Skin epidermis (tissue), 12 donors: ENCODE measurements around the gene PM20D1.
"Not testable (repeated sequence)": the region's sequence is repeated elsewhere in the genome, so short reads cannot be mapped to it uniquely, and the experiment has no call there.

Source experiments
- H3K27ac ChIP-seq, 21 experiments: fragments of 200-600 bp; sonication (generic) in 11 of 21; one replicate each; pipeline ENCODE4 v1.5.0; 2020; ENCODE audit warnings: mild to moderate bottlenecking in 3 of 21, inconsistent platforms in 2 of 21, moderate library complexity in 2 of 21
- H3K4me3 ChIP-seq, 7 experiments: fragments of 200-600 bp; sonication (generic) in 2 of 7; one replicate each; pipeline ENCODE4 v1.5.0; 2020; ENCODE audit warnings: inconsistent platforms in 2 of 7, mild to moderate bottlenecking in 2 of 7, moderate library complexity in 1 of 7

Gene PM20D1

GRCh38 chr1:205843036-205843859 lies 6.7 kb downstream of the PM20D1 start:
- no peak overlapping the region for H3K27ac ChIP-seq
- no peak overlapping the region for H3K4me3 ChIP-seq

GRCh38 chr1:205842229-205842628 lies 7.7 kb downstream of the PM20D1 start:
- Histone ChIP-seq H3K4me3 (no peak overlapping the region), H3K27ac (no peak overlapping the region)

- Histone ChIP-seq H3K27ac (no peak overlapping the region), H3K4me3 (no peak overlapping the region)
Observed at GRCh38 chr1:205840146-205840923, 9.6 kb downstream of the PM20D1 start.

- Histone ChIP-seq H3K27ac (no peak overlapping the region), H3K4me3 (no peak overlapping the region)
Observed at GRCh38 chr1:205837382-205837970, 12.5 kb downstream of the PM20D1 start.

- H3K27ac ChIP-seq: no peak overlapping the region
Observed at GRCh38 chr1:205834751-205835150, 15.2 kb downstream of the PM20D1 start.

GRCh38 chr1:205832326-205832751 lies 17.6 kb downstream of the PM20D1 start:
- Histone ChIP-seq H3K27ac (peak overlapping the region in 1 of 21 experiments; percentile 18), H3K4me3 (no peak overlapping the region)

More at GRCh38 chr1:205834751-205835150, 15.2 kb downstream of the PM20D1 start:
- H3K4me3 ChIP-seq: no peak overlapping the region

GRCh38 chr1:205827623-205828022 lies 22.3 kb downstream of the PM20D1 start:
- H3K27ac ChIP-seq: no peak overlapping the region
- H3K4me3 ChIP-seq: no peak overlapping the region

- H3K27ac ChIP-seq: no peak overlapping the region
- no peak overlapping the region for H3K4me3 ChIP-seq
Observed at GRCh38 chr1:205826995-205827394, 22.9 kb downstream of the PM20D1 start.

- H3K4me3 ChIP-seq: no peak overlapping the region
- H3K27ac ChIP-seq: no peak overlapping the region
Observed at GRCh38 chr1:205826016-205826806, 23.7 kb downstream of the PM20D1 start.

- Histone ChIP-seq H3K27ac (no peak overlapping the region), H3K4me3 (no peak overlapping the region)
Observed at GRCh38 chr1:205824180-205824579, 25.8 kb downstream of the PM20D1 start.

GRCh38 chr1:205823260-205823659 lies 26.7 kb downstream of the PM20D1 start:
- H3K4me3 ChIP-seq, H3K27ac ChIP-seq: not testable (repeated sequence)

- Histone ChIP-seq H3K4me3 (no peak overlapping the region), H3K27ac (no peak overlapping the region)
Observed at GRCh38 chr1:205822397-205822796, 27.5 kb downstream of the PM20D1 start.

GRCh38 chr1:205817988-205818387 lies 31.9 kb downstream of the PM20D1 start:
- H3K4me3 ChIP-seq: no peak overlapping the region
- H3K27ac ChIP-seq: no peak overlapping the region

GRCh38 chr1:205817364-205817763 lies 32.6 kb downstream of the PM20D1 start:
- no peak overlapping the region for H3K27ac ChIP-seq
- H3K4me3 ChIP-seq: no peak overlapping the region

- Histone ChIP-seq H3K4me3 (peak overlapping the region; percentile 56 to 97 (median 80)), H3K27ac (peak overlapping the region in 19 of 21 experiments; percentile 65 to 93 (median 87))
Observed at GRCh38 chr1:205813755-205814058, 36.2 kb downstream of the PM20D1 start.

GRCh38 chr1:205812878-205813754 lies 36.8 kb downstream of the PM20D1 start, which contains the start of gene SLC41A1:
Gene SLC41A1 (minus strand): TSS chr1:205813198. CDS start chr1:205810441, 2,757 bp downstream.
- Histone ChIP-seq H3K27ac (peak within 1 kb of the TSS; percentile 64 to 93 (median 86)), H3K4me3 (peak within 1 kb of the TSS; percentile 56 to 97 (median 80))

- peak overlapping the region; percentile 56 to 97 (median 80) for H3K4me3 ChIP-seq
- H3K27ac ChIP-seq: peak overlapping the region; percentile 45 to 93 (median 86)
Observed at GRCh38 chr1:205812271-205812877, 37.6 kb downstream of the PM20D1 start.

GRCh38 chr1:205811660-205812059 lies 38.3 kb downstream of the PM20D1 start:
- Histone ChIP-seq H3K27ac (peak overlapping the region in 4 of 21 experiments; percentile 52 to 88 (median 82)), H3K4me3 (peak overlapping the region in 3 of 7 experiments; percentile 66 to 97 (median 89))
